Thyroid gland (tissue), 4 donors: ENCODE results near the gene PHYH. TPM values are rescaled to one million over a fixed set of nuclear protein-coding genes. Genes with fewer than 3 reads are reported as not detected.

Source experiments
- DNase-seq, 2 donors: peaks; one replicate each; pipeline ENCODE4 v3.0.0-alpha.2; 2019
- H3K27ac ChIP-seq, 3 donors: fragments of 200-600 bp; sonication (generic); 1 replicate in 2 of 3; 2 replicates in 1 of 3; pipeline ENCODE4 v1.5.1; 2016 to 2019; ENCODE audit warnings: mild to moderate bottlenecking in 1 of 3, moderate library complexity in 1 of 3
- H3K27me3 ChIP-seq: fragments of 200-600 bp; sonication (generic); one replicate; pipeline ENCODE4 v1.5.1; 2019
- H3K36me3 ChIP-seq, 2 donors: fragments of 200-600 bp; sonication (generic); one replicate each; pipeline ENCODE4 v1.5.1; 2016 to 2019
- H3K4me1 ChIP-seq, 2 donors: fragments of 200-600 bp; sonication (generic); one replicate each; pipeline ENCODE4 v1.5.1; 2017 to 2019
- H3K4me3 ChIP-seq, 3 donors: fragments of 200-600 bp; sonication (generic); replicated peaks in 1 of 3; 1 replicate in 2 of 3; 2 replicates in 1 of 3; pipeline ENCODE4 v1.5.1; 2016; ENCODE audit warnings: mild to moderate bottlenecking in 1 of 3
- H3K9me3 ChIP-seq: fragments of 200-600 bp; sonication (generic); one replicate; pipeline ENCODE4 v1.5.1; 2017
- POLR2A ChIP-seq, 2 donors: fragments of 450-650 bp; IDR thresholded peaks; one replicate each; pipeline ENCODE4 v1.6.1; 2017; ENCODE audit warnings: antibody characterized with exemption in 2 of 2, mild to moderate bottlenecking in 2 of 2, moderate library complexity in 1 of 2
- WGBS, 2 donors: methylation state at CpG; one replicate each; pipeline ENCODE4 v1.1.5; 2017; 5-methylcytosine and 5-hydroxymethylcytosine counted together
- intact Hi-C: fragments of 100-400 bp; cut with DNase I; formaldehyde crosslinking; loops from one replicate; pipeline ENCODE4 v1.15.1; 2023
- total RNA-seq, 4 donors: library from RNA; depleted of rRNA; stranded (reverse); fragments of >200 nt; gene quantifications; one replicate each; pipeline ENCODE4 v1.2.3, GENCODE V29; 2016
- TF ChIP-seq, protein P1 (sequence below), 6 experiments: fragments of 200-600 bp in 3 of 6; fragments of 450-650 bp in 3 of 6; sonication (generic) in 3 of 6; IDR thresholded peaks; one replicate each; pipeline ENCODE4 v1.5.1; 2016 to 2019; ENCODE audit warnings: antibody characterized with exemption in 6 of 6, mild to moderate bottlenecking in 2 of 6, inconsistent platforms in 1 of 6, moderate library complexity in 1 of 6

The PHYH gene
- total RNA-seq, 4 donors from 2014 or later: 48.5 to 86.8 (median 71.4) TPM

- Histone ChIP-seq H3K4me1 (no peaks in the 10 kb centered on the region), H3K27me3 (no peaks in the 10 kb centered on the region), H3K9me3 (no peaks in the 10 kb centered on the region), H3K36me3 (peaks cover 57 to 68% of the 10 kb centered on the region in 2 donors), H3K27ac (no peak overlapping the region), H3K4me3 (no peak overlapping the region)
- no peak for DNase-seq
- intact Hi-C loops: no loop called here
- WGBS, 2 donors: 88 to 94% methylated on average over 3 of the region's 3 CpGs
- TF ChIP-seq, protein P1, sequence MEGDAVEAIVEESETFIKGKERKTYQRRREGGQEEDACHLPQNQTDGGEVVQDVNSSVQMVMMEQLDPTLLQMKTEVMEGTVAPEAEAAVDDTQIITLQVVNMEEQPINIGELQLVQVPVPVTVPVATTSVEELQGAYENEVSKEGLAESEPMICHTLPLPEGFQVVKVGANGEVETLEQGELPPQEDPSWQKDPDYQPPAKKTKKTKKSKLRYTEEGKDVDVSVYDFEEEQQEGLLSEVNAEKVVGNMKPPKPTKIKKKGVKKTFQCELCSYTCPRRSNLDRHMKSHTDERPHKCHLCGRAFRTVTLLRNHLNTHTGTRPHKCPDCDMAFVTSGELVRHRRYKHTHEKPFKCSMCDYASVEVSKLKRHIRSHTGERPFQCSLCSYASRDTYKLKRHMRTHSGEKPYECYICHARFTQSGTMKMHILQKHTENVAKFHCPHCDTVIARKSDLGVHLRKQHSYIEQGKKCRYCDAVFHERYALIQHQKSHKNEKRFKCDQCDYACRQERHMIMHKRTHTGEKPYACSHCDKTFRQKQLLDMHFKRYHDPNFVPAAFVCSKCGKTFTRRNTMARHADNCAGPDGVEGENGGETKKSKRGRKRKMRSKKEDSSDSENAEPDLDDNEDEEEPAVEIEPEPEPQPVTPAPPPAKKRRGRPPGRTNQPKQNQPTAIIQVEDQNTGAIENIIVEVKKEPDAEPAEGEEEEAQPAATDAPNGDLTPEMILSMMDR (IDR thresholded peaks at IDR 0.05): no peak
Measured at GRCh38 chr10:13329565-13329964, 29.7 kb upstream of the PHYH start.

GRCh38 chr10:13328613-13329012, 28.7 kb upstream of the PHYH start:
- Histone ChIP-seq H3K27me3 (no peaks in the 10 kb centered on the region), H3K27ac (no peak overlapping the region), H3K4me1 (no peaks in the 10 kb centered on the region), H3K9me3 (no peaks in the 10 kb centered on the region), H3K36me3 (peaks cover 58 to 69% of the 10 kb centered on the region in 2 donors), H3K4me3 (no peak overlapping the region)
- TF ChIP-seq POLR2A (IDR thresholded peaks at IDR 0.05): no peak
- TF ChIP-seq, protein P1 (IDR thresholded peaks at IDR 0.05): no peak
- DNase-seq: no peak
- intact Hi-C loops: no loop called here
- 94 to 96% methylated on average over 10 of the region's 10 CpGs for WGBS, 2 donors

DNA sequence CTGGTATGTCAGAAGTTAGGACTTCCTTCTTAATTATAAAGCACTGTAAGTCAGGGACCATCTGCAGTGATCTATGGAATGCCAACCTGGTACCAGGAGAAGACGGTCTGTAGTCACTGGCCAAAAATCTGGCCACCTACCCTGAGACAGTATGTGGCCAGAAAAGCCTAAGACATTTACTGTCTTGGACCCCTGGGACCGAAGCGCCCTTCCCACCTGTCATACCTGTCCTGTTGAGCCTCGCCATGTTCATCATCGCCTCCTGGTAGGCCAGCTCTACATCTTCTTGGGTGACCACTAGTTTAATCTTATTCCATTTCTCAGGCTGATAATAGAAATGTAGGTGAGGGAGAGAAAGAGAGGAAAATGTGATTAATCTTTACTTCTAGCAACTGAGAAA, 28.3 kb upstream of the PHYH start:
- TF ChIP-seq, protein P1 (IDR thresholded peaks at IDR 0.05): no peak
- no peak for TF ChIP-seq POLR2A (IDR thresholded peaks at IDR 0.05)
- Histone ChIP-seq H3K4me1 (no peaks in the 10 kb centered on the region), H3K27me3 (no peaks in the 10 kb centered on the region), H3K4me3 (no peak overlapping the region), H3K36me3 (peaks cover 56 to 66% of the 10 kb centered on the region in 2 donors), H3K27ac (no peak overlapping the region), H3K9me3 (no peaks in the 10 kb centered on the region)
- no peak for DNase-seq
- 94 to 97% methylated on average over 5 of the region's 5 CpGs for WGBS, 2 donors
- intact Hi-C loops: no loop called here

DNA sequence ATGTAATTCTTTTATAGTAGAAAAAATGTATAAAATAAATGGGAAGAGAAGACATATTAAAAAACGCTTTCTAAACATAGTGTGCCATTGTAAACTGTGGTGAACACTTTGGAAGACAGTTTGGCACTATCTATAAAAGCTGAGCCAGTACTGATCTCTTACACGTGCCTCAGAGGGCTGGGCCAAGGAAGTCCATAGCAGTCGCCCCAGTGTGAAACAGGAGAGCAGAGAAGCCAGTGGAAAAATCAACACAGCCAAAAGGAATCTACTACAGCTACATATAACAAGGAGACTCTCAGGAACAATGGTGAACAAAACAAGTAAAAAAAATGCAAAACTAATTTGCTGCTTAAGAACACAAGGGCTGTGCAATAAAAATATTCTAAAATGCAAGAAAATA, 27.7 kb upstream of the PHYH start:
- H3K4me1 ChIP-seq: no peaks in the 10 kb centered on the region
- no peaks in the 10 kb centered on the region for H3K27me3 ChIP-seq
- no peaks in the 10 kb centered on the region for H3K9me3 ChIP-seq
- no peak overlapping the region for H3K4me3 ChIP-seq
- DNase-seq: no peak
- intact Hi-C loops: no loop called here
- WGBS, 2 donors: 51 to 60% methylated on average over 3 of the region's 3 CpGs
- TF ChIP-seq, protein P1 (IDR thresholded peaks at IDR 0.05): no peak
- TF ChIP-seq POLR2A (IDR thresholded peaks at IDR 0.05): no peak
- peaks cover 57 to 65% of the 10 kb centered on the region in 2 donors for H3K36me3 ChIP-seq
- H3K27ac ChIP-seq: no peak overlapping the region

- Histone ChIP-seq H3K36me3 (peaks cover 37 to 62% of the 10 kb centered on the region in 2 donors), H3K27ac (no peak overlapping the region), H3K4me1 (no peaks in the 10 kb centered on the region), H3K9me3 (no peaks in the 10 kb centered on the region), H3K27me3 (no peaks in the 10 kb centered on the region), H3K4me3 (no peak overlapping the region)
- TF ChIP-seq, protein P1 (IDR thresholded peaks at IDR 0.05): no peak
- no peak for TF ChIP-seq POLR2A (IDR thresholded peaks at IDR 0.05)
- no peak for DNase-seq
- intact Hi-C loops: no loop called here
- 96 to 99% methylated on average over 23 to 24 of the region's 24 CpGs for WGBS, 2 donors
Measured at GRCh38 chr10:13322615-13323148, 22.8 kb upstream of the PHYH start.
